H1 (cell line): Measurements from ENCODE around the gene NRP2. TPM values are rescaled to one million over a fixed set of nuclear protein-coding genes. Genes with fewer than 3 reads are reported as not detected.

Source experiments
- CTCF ChIA-PET: fragments of 300-600 bp; sonication (Branson Sonifier 250); formaldehyde crosslinking; loops from one replicate; lab custom pipeline; 2021; ENCODE audit not compliant: partially characterized antibody; lab: Charles Lee
- POLR2A ChIA-PET: fragments of 300-600 bp; sonication (Branson Sonifier 250); formaldehyde crosslinking; loops from one replicate; lab custom pipeline; 2021; ENCODE audit warnings: inconsistent platforms; ENCODE audit not compliant: partially characterized antibody; lab: Charles Lee
- DNase-seq, 2 experiments: peaks; one replicate each; pipeline versions ENCODE4 v3.0.0 to v3.0.0-alpha.2; 2010 to 2022; ENCODE audit warnings: low spot score in 2 of 2, low read depth in 1 of 2, mixed read lengths in 1 of 2
- FAIRE-seq: peaks from 2 replicates; lab custom pipeline; 2011; peaks lifted over from hg19 to GRCh38; lab: Jason Lieb, UNC
- H2AFZ ChIP-seq: 2 replicates; pipeline ENCODE4 v1.8.1; 2012; ENCODE audit warnings: low read length, inconsistent platforms
- H2AK5ac ChIP-seq: 2 replicates; pipeline ENCODE4 v1.6.1; 2013; ENCODE audit warnings: low read depth, low read length
- H2BK120ac ChIP-seq: replicated peaks from 2 replicates; pipeline ENCODE3; 2013; ENCODE audit warnings: low read depth, low read length, inconsistent platforms
- H2BK12ac ChIP-seq: 2 replicates; pipeline ENCODE4 v1.6.1; 2013; ENCODE audit warnings: low read depth, low read length
- H2BK15ac ChIP-seq: 2 replicates; pipeline ENCODE4 v1.6.1; 2013; ENCODE audit warnings: low read length
- H2BK20ac ChIP-seq: 2 replicates; pipeline ENCODE4 v1.6.1; 2013; ENCODE audit warnings: low read length
- H2BK5ac ChIP-seq: 2 replicates; pipeline ENCODE4 v1.6.1; 2013; ENCODE audit warnings: low read depth, low read length
- H3K14ac ChIP-seq: 2 replicates; pipeline ENCODE4 v1.6.1; 2013; ENCODE audit warnings: inconsistent platforms; ENCODE audit not compliant: insufficient read length
- H3K18ac ChIP-seq: 2 replicates; pipeline ENCODE4 v1.6.1; 2013; ENCODE audit warnings: low read length; ENCODE audit errors: extremely low read depth
- H3K23ac ChIP-seq: 2 replicates; pipeline ENCODE4 v1.6.1; 2013; ENCODE audit warnings: inconsistent platforms; ENCODE audit not compliant: insufficient read length
- H3K23me2 ChIP-seq: 2 replicates; pipeline ENCODE4 v1.6.1; 2013; ENCODE audit warnings: low read depth, low read length
- H3K27ac ChIP-seq: 2 replicates; pipeline ENCODE4 v1.6.1; 2011; ENCODE audit warnings: low read depth, low read length, inconsistent platforms
- H3K27me3 ChIP-seq, 4 experiments: replicated peaks in 1 of 4; 1 replicate in 1 of 4; 2 replicates in 3 of 4; pipeline versions ENCODE4 v1.6.1 to v1.8.1; 2011 to 2013; ENCODE audit warnings: low read length in 3 of 4, mild to moderate bottlenecking in 3 of 4, inconsistent platforms in 2 of 4, mixed read lengths in 2 of 4, moderate library complexity in 1 of 4; ENCODE audit not compliant: control insufficient read depth in 3 of 4, insufficient read depth in 3 of 4; ENCODE audit errors: extremely low read depth in 1 of 4
- H3K36me3 ChIP-seq, 4 experiments: 2 replicates each; pipeline versions ENCODE4 v1.6.1 to v1.8.1; 2011 to 2013; ENCODE audit warnings: mild to moderate bottlenecking in 4 of 4, low read length in 3 of 4, moderate library complexity in 2 of 4, control low read depth in 1 of 4, inconsistent platforms in 1 of 4; ENCODE audit not compliant: insufficient read depth in 4 of 4, control insufficient read depth in 2 of 4
- H3K4ac ChIP-seq: replicated peaks from 2 replicates; pipeline ENCODE3; 2013; ENCODE audit warnings: low read length, low read depth, mixed read lengths, inconsistent platforms; ENCODE audit not compliant: insufficient read length
- H3K4me1 ChIP-seq, 4 experiments: replicated peaks in 1 of 4; 1 replicate in 1 of 4; 2 replicates in 3 of 4; pipeline versions ENCODE4 v1.6.1 to v1.8.1; 2011 to 2013; ENCODE audit warnings: low read length in 3 of 4, inconsistent platforms in 2 of 4, mixed read lengths in 1 of 4; ENCODE audit not compliant: insufficient read depth in 4 of 4, control insufficient read depth in 3 of 4
- H3K4me2 ChIP-seq, 2 experiments: 2 replicates each; pipeline versions ENCODE4 v1.6.1 to v1.8.1; 2011 to 2013; ENCODE audit warnings: low read depth in 2 of 2, low read length in 2 of 2, control low read depth in 1 of 2, inconsistent platforms in 1 of 2, mild to moderate bottlenecking in 1 of 2; ENCODE audit not compliant: insufficient read depth in 1 of 2
- H3K4me3 ChIP-seq, 4 experiments: fragments of 200-600, 300-600 bp in 1 of 4; sonication (generic), shearing (Covaris generic), sonication (Bioruptor Twin) in 1 of 4; 2 replicates each; pipeline versions ENCODE4 v1.5.1 to v1.8.1; 2011 to 2016; ENCODE audit warnings: low read length in 4 of 4, low read depth in 3 of 4, control low read depth in 2 of 4, inconsistent platforms in 2 of 4, mild to moderate bottlenecking in 2 of 4, mixed read lengths in 1 of 4, moderate library complexity in 1 of 4; ENCODE audit not compliant: insufficient read depth in 2 of 4; ENCODE audit errors: extremely low read depth in 1 of 4
- H3K56ac ChIP-seq: replicated peaks from 2 replicates; pipeline ENCODE3; 2013; ENCODE audit warnings: low read depth, mild to moderate bottlenecking, mixed read lengths, low read length, inconsistent platforms; ENCODE audit not compliant: insufficient read length
- H3K79me1 ChIP-seq: 2 replicates; pipeline ENCODE4 v1.6.1; 2013; ENCODE audit warnings: low read depth, low read length, control low read depth
- H3K79me2 ChIP-seq, 2 experiments: 2 replicates each; pipeline versions ENCODE4 v1.6.1 to v1.8.1; 2012 to 2013; ENCODE audit warnings: low read length in 2 of 2, mild to moderate bottlenecking in 2 of 2, inconsistent platforms in 1 of 2; ENCODE audit not compliant: insufficient read depth in 2 of 2, control insufficient read depth in 1 of 2
- H3K9ac ChIP-seq, 4 experiments: replicated peaks in 1 of 4; 1 replicate in 1 of 4; 2 replicates in 3 of 4; pipeline versions ENCODE4 v1.6.1 to v1.8.1; 2011 to 2013; ENCODE audit warnings: low read depth in 3 of 4, low read length in 3 of 4, control low read depth in 2 of 4, mild to moderate bottlenecking in 2 of 4, moderate library complexity in 2 of 4, inconsistent platforms in 1 of 4; ENCODE audit errors: extremely low read depth in 1 of 4
- H3K9me3 ChIP-seq, 2 experiments: 2 replicates each; pipeline versions ENCODE4 v1.6.1 to v1.8.1; 2012 to 2013; ENCODE audit warnings: mild to moderate bottlenecking in 2 of 2, moderate library complexity in 2 of 2, control low read depth in 1 of 2, inconsistent platforms in 1 of 2, low read depth in 1 of 2, low read length in 1 of 2, mixed read lengths in 1 of 2; ENCODE audit not compliant: insufficient read depth in 2 of 2
- H4K20me1 ChIP-seq, 2 experiments: replicated peaks in 1 of 2; 2 replicates each; pipeline versions ENCODE3 to v1.8.1; 2011 to 2013; ENCODE audit warnings: inconsistent platforms in 2 of 2, low read length in 2 of 2, mild to moderate bottlenecking in 1 of 2; ENCODE audit not compliant: insufficient read depth in 2 of 2, control insufficient read depth in 1 of 2
- H4K5ac ChIP-seq: 2 replicates; pipeline ENCODE4 v1.6.1; 2013; ENCODE audit warnings: low read length, low read depth, mixed read lengths, inconsistent platforms; ENCODE audit not compliant: insufficient read length
- H4K8ac ChIP-seq: 2 replicates; pipeline ENCODE4 v1.8.0; 2013; ENCODE audit warnings: mild to moderate bottlenecking, moderate library complexity, low read length, inconsistent platforms; ENCODE audit not compliant: insufficient read depth; ENCODE audit errors: extremely low read depth
- H4K91ac ChIP-seq: replicated peaks from 2 replicates; pipeline ENCODE3; 2013; ENCODE audit warnings: low read length, mixed read lengths, inconsistent platforms; ENCODE audit not compliant: insufficient read length
- EGR1 ChIP-seq: IDR thresholded peaks from 2 replicates; pipeline ENCODE4 v1.6.1; 2011; ENCODE audit warnings: low read depth, low read length, borderline replicate concordance
- EZH2 ChIP-seq: fragments of 200-600 bp; sonication (generic); IDR thresholded peaks from 2 replicates; pipeline ENCODE4 v1.7.1; 2012; ENCODE audit warnings: low read depth, mild to moderate bottlenecking, moderate library complexity, low read length, inconsistent platforms; ENCODE audit not compliant: severe bottlenecking
- GABPA ChIP-seq: IDR thresholded peaks from 2 replicates; pipeline ENCODE4 v1.6.1; 2011; ENCODE audit warnings: mild to moderate bottlenecking, low read length, moderate library complexity, borderline replicate concordance; ENCODE audit not compliant: insufficient read depth
- GTF2F1 ChIP-seq: IDR thresholded peaks from 2 replicates; pipeline ENCODE4 v1.6.1; 2012; ENCODE audit warnings: low read depth, low read length, improper control_type of control experiment, borderline replicate concordance
- RAD21 ChIP-seq, 2 experiments: IDR thresholded peaks in 1 of 2; conservative IDR thresholded peaks in 1 of 2; 2 replicates each; pipeline ENCODE4 v1.6.1; 2011; ENCODE audit warnings: low read depth in 2 of 2, low read length in 2 of 2, improper control_type of control experiment in 1 of 2, inconsistent platforms in 1 of 2, mild to moderate bottlenecking in 1 of 2, moderate library complexity in 1 of 2
- RBBP5 ChIP-seq: IDR thresholded peaks from 2 replicates; pipeline ENCODE4 v1.7.1; 2012; ENCODE audit warnings: low read depth, mild to moderate bottlenecking, inconsistent platforms, low read length, moderate library complexity, borderline replicate concordance
- SIN3A ChIP-seq, 2 experiments: IDR thresholded peaks in 1 of 2; conservative IDR thresholded peaks in 1 of 2; 2 replicates each; pipeline ENCODE4 v1.6.1; 2011 to 2012; ENCODE audit warnings: low read length in 2 of 2, improper control_type of control experiment in 1 of 2, low read depth in 1 of 2, mild to moderate bottlenecking in 1 of 2
- SIX5 ChIP-seq: IDR thresholded peaks from 2 replicates; pipeline ENCODE4 v1.6.1; 2011; ENCODE audit warnings: mild to moderate bottlenecking, low read depth, low read length
- SP4 ChIP-seq: IDR thresholded peaks from 2 replicates; pipeline ENCODE4 v1.6.1; 2012; ENCODE audit warnings: low read length, inconsistent platforms
- TAF1 ChIP-seq: IDR thresholded peaks from 2 replicates; pipeline ENCODE4 v1.6.1; 2011; ENCODE audit warnings: mild to moderate bottlenecking, low read depth, low read length
- WGBS, 2 experiments: shearing (Covaris generic) in 1 of 2; methylation state at CpG; one replicate each; pipeline versions ENCODE4 v1.1.6 to v1.1.7; 2013 to 2015; ENCODE audit warnings: low lambda C conversion rate in 2 of 2, mixed read lengths in 2 of 2, inconsistent platforms in 1 of 2, low coverage in 1 of 2, missing lambda C conversion rate in 1 of 2; ENCODE audit not compliant: insufficient replicate concordance in 2 of 2, insufficient coverage in 1 of 2, insufficient read length in 1 of 2; ENCODE audit errors: extremely low coverage in 1 of 2, missing lambda C conversion rate in 1 of 2; 5-methylcytosine and 5-hydroxymethylcytosine counted together
- polyA plus RNA-seq, 7 experiments: library from polyadenylated mRNA; depleted of rRNA in 3 of 7; stranded (reverse) in 5 of 7; unstranded in 2 of 7; fragments of >200 nt in 5 of 7; fragments of 200-250 nt in 2 of 7; gene quantifications; 1 replicate in 5 of 7; 2 replicates in 1 of 7; 4 replicates in 1 of 7; pipeline versions ENCODE4 v1.2.1 to v1.2.3, GENCODE V29; 2011 to 2013; ENCODE audit warnings: missing spikeins in 2 of 7, mixed read lengths in 2 of 7
- total RNA-seq: library from RNA; stranded (reverse); fragmentation: NEBNext Ultra II Directional; extraction: Animal tissue kit (Norgen Biotek cat#: 25700); gene quantifications from 2 replicates; pipeline ENCODE4 v1.2.1, GENCODE V29; 2021
- TF ChIP-seq, protein P1 (sequence below): IDR thresholded peaks from 2 replicates; pipeline ENCODE4 v1.6.1; 2011; ENCODE audit warnings: low read length, improper control_type of control experiment

Gene NRP2
- total and polyA plus RNA-seq, 2 of the 8 experiments (the other 6 are each of a cell fraction or from before 2014, with no cell fraction given) = 32.0 to 37.8 TPM

DNA sequence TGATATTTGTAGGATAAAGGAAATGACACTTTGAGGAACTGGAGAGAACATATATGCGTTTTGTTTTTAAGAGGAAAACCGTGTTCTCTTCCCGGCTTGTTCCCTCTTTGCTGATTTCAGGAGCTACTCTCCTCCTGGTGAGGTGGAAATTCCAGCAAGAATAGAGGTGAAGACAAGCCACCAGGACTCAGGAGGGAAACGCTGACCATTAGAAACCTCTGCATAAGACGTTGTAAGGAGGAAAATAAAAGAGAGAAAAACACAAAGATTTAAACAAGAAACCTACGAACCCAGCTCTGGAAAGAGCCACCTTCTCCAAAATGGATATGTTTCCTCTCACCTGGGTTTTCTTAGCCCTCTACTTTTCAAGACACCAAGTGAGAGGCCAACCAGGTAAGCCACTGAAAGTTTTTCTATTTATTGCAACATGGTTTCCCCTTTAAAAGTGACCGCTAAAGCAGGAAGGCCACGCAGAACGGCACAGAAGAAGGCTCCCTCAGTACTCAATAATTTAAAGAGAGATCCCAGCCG is 735 bp downstream of the NRP2 start:
- Histone ChIP-seq H3K18ac (no peak overlapping the region), H4K20me1 (no peaks in the 10 kb centered on the region), H3K14ac (no peak overlapping the region), H2AFZ (no peak overlapping the region), H2BK120ac (no peak overlapping the region), H4K8ac (no peak overlapping the region), H3K4me2 (peak overlapping the region; percentile 91 to 97), H3K27me3 (peaks cover 4 to 47% (median 34%) of the 10 kb centered on the region in 4 experiments; a peak in 6 of 7 replicates), H3K23ac (no peak overlapping the region), H2BK15ac (no peak overlapping the region), H3K4me1 (peaks cover 10 to 31% (median 20%) of the 10 kb centered on the region in 4 experiments), H3K4me3 (peak overlapping the region; percentile 57 to 77 (median 62)), H3K9ac (peak overlapping the region in 2 of 4 experiments; percentile 35 to 47; a peak in 2 of 7 replicates), H3K9me3 (no peaks in the 10 kb centered on the region), H3K4ac (no peak overlapping the region), H4K5ac (no peak overlapping the region), H3K36me3 (no peaks in the 10 kb centered on the region), H2AK5ac (no peak overlapping the region), H3K79me1 (peaks cover 3% of the 10 kb centered on the region; the same call in 1 of the 2 replicates), H2BK12ac (no peak overlapping the region), H3K79me2 (peaks cover 0 to 33% of the 10 kb centered on the region in 2 experiments; a peak in 2 of 4 replicates), H2BK20ac (no peak overlapping the region), H3K23me2 (peaks cover 24% of the 10 kb centered on the region), H4K91ac (no peak overlapping the region), H3K56ac (no peak overlapping the region), H3K27ac (no peak overlapping the region), H2BK5ac (no peak overlapping the region)
- CTCF ChIA-PET = interaction anchor here (0.8 to 2.6 kb wide), 10 partner anchors 11 to 1358 kb away, joined by 3 to 13 read pairs (median 3); no protein-coding TSS in a partner anchor
- POLR2A ChIA-PET = interaction anchor here (0.6 to 2.1 kb wide), 4 partner anchors 13 to 468 kb away, joined by 3 to 11 read pairs (median 8); no protein-coding TSS in a partner anchor
- peak in 1 of 2 experiments; percentile 40 for DNase-seq
- no peak for FAIRE-seq
- 5% methylated on average over 10 of the region's 10 CpGs; no CpG with 5 or more reads in 1 of the 2 experiments for WGBS, 2 experiments
- TF ChIP-seq SIN3A (conservative IDR thresholded peaks at IDR 0.05 in 1 of 2, IDR thresholded peaks at IDR 0.05 in 1 of 2; ENCODE audit: low read depth in 1 of 2, low read length in 2 of 2) (no peak), RBBP5 (no peak), RAD21 (IDR thresholded peaks at IDR 0.05 in 1 of 2, conservative IDR thresholded peaks at IDR 0.05 in 1 of 2; ENCODE audit: low read depth in 2 of 2, low read length in 2 of 2) (no peak), SP4 (no peak), SIX5 (no peak), EZH2 (no peak), EGR1 (no peak), GTF2F1 (no peak), TAF1 (no peak), GABPA (no peak)
- TF ChIP-seq, protein P1, sequence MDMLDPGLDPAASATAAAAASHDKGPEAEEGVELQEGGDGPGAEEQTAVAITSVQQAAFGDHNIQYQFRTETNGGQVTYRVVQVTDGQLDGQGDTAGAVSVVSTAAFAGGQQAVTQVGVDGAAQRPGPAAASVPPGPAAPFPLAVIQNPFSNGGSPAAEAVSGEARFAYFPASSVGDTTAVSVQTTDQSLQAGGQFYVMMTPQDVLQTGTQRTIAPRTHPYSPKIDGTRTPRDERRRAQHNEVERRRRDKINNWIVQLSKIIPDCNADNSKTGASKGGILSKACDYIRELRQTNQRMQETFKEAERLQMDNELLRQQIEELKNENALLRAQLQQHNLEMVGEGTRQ = no peak
